ENCODE results near the gene SLC44A4. TPM values are rescaled to one million over a fixed set of nuclear protein-coding genes. Genes with fewer than 3 reads are reported as not detected.

Gene SLC44A4
- total RNA-seq, 1 donor from 2014 or later, result 0.94 TPM

DNA sequence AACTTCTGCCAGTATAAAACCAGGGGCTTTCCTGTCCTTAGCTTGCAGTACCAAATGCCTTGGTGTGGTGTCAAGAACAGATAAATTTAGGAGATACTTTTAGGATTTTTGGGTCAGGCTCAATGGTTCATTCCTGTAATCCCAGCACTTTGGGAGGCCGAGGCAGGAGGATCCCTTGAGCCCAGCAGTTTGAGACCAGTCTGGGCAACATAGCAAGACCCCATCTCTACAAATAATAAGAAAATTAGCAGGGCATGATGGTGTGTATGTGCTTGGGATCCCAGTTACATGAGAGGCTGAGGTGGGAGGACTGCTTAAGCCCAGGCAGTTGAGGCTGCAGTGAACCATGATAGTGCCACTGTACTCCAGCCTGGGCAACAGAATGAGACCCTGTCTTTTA lies 26.2 kb upstream of the SLC44A4 start:
- H3K4me1 Mint-ChIP-seq, result peaks cover 24% of the 10 kb centered on the region
- no peak overlapping the region for H3K27ac Mint-ChIP-seq
- no peaks in the 10 kb centered on the region for H3K36me3 Mint-ChIP-seq
- DNase-seq (ENCODE audit: low spot score in 2 of 2, unreplicated experiment in 2 of 2), result no peak
- TF ChIP-seq, protein P1, sequence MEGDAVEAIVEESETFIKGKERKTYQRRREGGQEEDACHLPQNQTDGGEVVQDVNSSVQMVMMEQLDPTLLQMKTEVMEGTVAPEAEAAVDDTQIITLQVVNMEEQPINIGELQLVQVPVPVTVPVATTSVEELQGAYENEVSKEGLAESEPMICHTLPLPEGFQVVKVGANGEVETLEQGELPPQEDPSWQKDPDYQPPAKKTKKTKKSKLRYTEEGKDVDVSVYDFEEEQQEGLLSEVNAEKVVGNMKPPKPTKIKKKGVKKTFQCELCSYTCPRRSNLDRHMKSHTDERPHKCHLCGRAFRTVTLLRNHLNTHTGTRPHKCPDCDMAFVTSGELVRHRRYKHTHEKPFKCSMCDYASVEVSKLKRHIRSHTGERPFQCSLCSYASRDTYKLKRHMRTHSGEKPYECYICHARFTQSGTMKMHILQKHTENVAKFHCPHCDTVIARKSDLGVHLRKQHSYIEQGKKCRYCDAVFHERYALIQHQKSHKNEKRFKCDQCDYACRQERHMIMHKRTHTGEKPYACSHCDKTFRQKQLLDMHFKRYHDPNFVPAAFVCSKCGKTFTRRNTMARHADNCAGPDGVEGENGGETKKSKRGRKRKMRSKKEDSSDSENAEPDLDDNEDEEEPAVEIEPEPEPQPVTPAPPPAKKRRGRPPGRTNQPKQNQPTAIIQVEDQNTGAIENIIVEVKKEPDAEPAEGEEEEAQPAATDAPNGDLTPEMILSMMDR (IDR thresholded peaks at IDR 0.05; ENCODE audit: unreplicated experiment), result no peak
- H3K4me3 Mint-ChIP-seq, result no peak overlapping the region
- H3K9me3 Mint-ChIP-seq, result no peaks in the 10 kb centered on the region
- no peaks in the 10 kb centered on the region for H3K27me3 Mint-ChIP-seq (ENCODE audit: low read depth)

DNA sequence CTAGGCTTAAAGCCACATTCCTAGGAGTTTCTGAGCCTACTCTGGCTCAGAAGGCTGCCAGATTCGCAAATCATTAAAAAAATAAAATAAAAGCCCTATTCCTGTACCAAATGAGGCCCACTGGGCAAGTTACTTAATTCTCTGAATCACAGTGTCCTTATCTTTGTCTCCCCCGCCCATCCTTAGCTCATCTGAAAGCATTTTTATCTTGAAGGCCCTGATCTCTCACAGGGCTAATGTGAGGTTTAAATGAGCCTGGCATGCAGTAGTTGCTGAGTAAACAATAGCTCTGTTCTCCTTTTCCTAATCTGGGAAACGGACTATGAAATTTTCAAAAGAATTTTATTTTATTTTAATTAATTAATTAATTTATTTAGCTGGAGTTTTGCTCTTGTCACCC lies 25.2 kb upstream of the SLC44A4 start:
- no peak overlapping the region for H3K4me3 Mint-ChIP-seq

DNA sequence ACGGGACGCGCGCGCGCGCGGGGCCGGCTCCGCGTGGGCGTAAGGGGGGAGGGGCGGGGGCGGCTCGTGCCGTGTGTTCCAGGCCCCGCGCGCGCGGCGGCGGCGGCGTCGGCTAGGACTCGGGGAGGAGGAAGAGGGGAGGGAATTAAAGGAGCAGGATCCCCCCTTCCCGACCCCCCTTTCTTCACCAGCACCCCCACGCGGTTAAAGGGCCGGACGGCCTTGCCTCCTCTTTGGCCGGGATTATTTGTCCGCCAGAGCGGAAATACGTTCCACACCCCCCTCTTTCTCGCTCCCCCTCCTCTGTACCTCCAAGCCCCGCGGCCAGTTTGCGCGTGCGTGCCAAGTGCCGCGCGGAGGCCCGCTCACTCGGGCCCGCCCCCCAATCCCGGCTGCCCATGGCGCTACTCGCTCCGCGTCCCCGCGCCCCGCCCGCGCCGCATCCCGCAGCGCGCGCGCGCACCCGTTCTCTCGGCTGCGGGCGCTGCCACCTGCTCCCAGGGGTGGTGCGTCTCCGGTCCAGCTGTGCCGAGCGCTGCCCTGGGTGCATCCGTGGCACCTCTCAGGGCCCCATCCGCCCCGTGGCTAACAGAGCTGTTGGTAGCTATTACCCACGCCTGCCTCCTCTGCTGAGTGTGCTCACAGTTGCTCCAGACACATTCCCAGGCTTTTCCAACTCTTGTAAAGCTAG lies 23.3 kb upstream of the SLC44A4 start, which contains the start of gene ZBTB12:
Gene ZBTB12, minus strand, starts transcription at position 134 of the 691 bp plus-strand sequence. CDS start 781 bp downstream, outside the sequence.
- DNase-seq (ENCODE audit: low spot score in 2 of 2, unreplicated experiment in 2 of 2), result peak; percentile 94 to 96
- no peaks in the 10 kb centered on the region for H3K27me3 Mint-ChIP-seq (ENCODE audit: low read depth)
- TF ChIP-seq, protein P1 (IDR thresholded peaks at IDR 0.05; ENCODE audit: unreplicated experiment), result no peak
- H3K36me3 Mint-ChIP-seq, result no peaks in the 10 kb centered on the region
- H3K4me3 Mint-ChIP-seq, result peak within 1 kb of the TSS; percentile 68
- no peaks in the 10 kb centered on the region for H3K9me3 Mint-ChIP-seq
- peak within 1 kb of the TSS; percentile 92 for H3K27ac Mint-ChIP-seq
- peaks cover 42% of the 10 kb centered on the region for H3K4me1 Mint-ChIP-seq

More for the DNA sequence above, 25.2 kb upstream of the SLC44A4 start:
- TF ChIP-seq, protein P1 (IDR thresholded peaks at IDR 0.05; ENCODE audit: unreplicated experiment), result no peak
- Mint-ChIP-seq H3K4me1 (peaks cover 34% of the 10 kb centered on the region), H3K36me3 (no peaks in the 10 kb centered on the region), H3K27ac (peak overlapping the region; percentile 32), H3K9me3 (no peaks in the 10 kb centered on the region), H3K27me3 (ENCODE audit: low read depth) (no peaks in the 10 kb centered on the region)
- no peak for DNase-seq (ENCODE audit: low spot score in 2 of 2, unreplicated experiment in 2 of 2)

DNA sequence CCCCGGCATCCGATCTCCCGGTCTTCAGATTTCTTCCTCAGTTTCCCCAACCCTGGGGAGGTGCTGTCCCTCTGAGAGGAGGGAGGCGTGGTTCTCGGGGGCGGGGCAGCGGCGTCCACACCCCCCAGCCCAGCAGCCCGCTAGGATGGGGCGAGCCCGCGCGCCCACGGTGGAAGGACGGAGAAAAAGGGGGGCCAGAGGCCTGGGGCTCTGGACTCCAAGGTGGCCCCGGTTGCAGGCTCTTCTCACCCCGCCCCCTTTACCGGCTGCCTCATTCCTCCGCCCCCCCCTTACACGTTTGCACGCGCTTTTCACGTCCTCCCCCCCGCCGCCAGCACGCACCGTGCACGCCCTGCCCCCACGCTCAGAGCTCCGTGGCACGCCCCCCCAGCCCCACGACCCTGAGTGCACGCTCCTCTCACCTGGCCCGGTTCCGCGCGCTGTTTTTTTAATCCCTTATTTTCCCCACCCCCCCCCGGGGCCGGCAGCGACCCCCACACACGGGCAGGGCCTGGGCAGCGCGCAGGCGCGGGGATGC lies 22.7 kb upstream of the SLC44A4 start:
- Mint-ChIP-seq H3K36me3 (no peaks in the 10 kb centered on the region), H3K4me3 (peak overlapping the region; percentile 68), H3K4me1 (peaks cover 42% of the 10 kb centered on the region), H3K27ac (peak overlapping the region; percentile 85), H3K9me3 (no peaks in the 10 kb centered on the region), H3K27me3 (ENCODE audit: low read depth) (no peaks in the 10 kb centered on the region)
- peak in 1 of 2 experiments; percentile 53 for DNase-seq (ENCODE audit: low spot score in 2 of 2, unreplicated experiment in 2 of 2)
- TF ChIP-seq, protein P1 (IDR thresholded peaks at IDR 0.05; ENCODE audit: unreplicated experiment), result no peak

DNA sequence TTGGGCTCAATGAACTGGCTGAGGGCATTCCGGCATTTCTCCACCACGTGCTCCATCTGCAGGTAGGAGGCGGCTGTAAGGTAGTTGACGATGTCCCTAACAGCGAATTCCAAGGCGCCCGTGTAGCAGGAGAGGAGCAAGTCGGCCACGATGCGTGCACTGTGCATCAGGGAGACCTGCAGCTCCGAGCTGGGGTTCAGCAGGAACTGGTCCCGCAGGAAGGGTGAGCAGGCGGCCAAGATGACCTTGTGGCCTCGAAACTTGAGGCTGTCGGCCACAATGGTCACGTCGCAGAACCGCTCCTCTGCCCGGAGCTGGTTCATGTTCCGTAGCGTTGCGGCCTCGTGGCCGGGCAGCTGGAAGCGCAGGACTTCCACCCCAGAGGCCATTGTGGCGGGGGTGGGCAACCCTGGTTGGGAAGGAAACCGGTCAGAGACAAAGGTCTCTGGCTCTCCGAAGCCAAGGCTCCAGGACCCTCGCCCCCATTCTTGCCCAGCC lies 22.2 kb upstream of the SLC44A4 start:
- no peak for DNase-seq (ENCODE audit: low spot score in 2 of 2, unreplicated experiment in 2 of 2)
- H3K4me3 Mint-ChIP-seq, result peak overlapping the region; percentile 68
- no peaks in the 10 kb centered on the region for H3K36me3 Mint-ChIP-seq
- peaks cover 41% of the 10 kb centered on the region for H3K4me1 Mint-ChIP-seq
- no peaks in the 10 kb centered on the region for H3K9me3 Mint-ChIP-seq
- TF ChIP-seq, protein P1 (IDR thresholded peaks at IDR 0.05; ENCODE audit: unreplicated experiment), result no peak
- no peaks in the 10 kb centered on the region for H3K27me3 Mint-ChIP-seq (ENCODE audit: low read depth)
- peak overlapping the region; percentile 85 for H3K27ac Mint-ChIP-seq
